GM12864 (cell line): ENCODE measurements around the gene NEU4.

ENCODE experiments used
- DNase-seq: peaks from one replicate; pipeline ENCODE4 v3.0.0-alpha.2; 2011; ENCODE audit warnings: low read depth
- H3K4me3 ChIP-seq: 2 replicates; pipeline ENCODE4 v1.5.1; 2011; ENCODE audit warnings: mild to moderate bottlenecking, low read depth, low read length, control low read depth
- TF ChIP-seq, protein P1 (sequence below): IDR thresholded peaks from 2 replicates; pipeline ENCODE4 v1.5.1; 2011; ENCODE audit warnings: low read depth, mild to moderate bottlenecking, moderate library complexity, low read length, control low read depth, inconsistent platforms; ENCODE audit errors: missing control alignments

Gene NEU4

DNA sequence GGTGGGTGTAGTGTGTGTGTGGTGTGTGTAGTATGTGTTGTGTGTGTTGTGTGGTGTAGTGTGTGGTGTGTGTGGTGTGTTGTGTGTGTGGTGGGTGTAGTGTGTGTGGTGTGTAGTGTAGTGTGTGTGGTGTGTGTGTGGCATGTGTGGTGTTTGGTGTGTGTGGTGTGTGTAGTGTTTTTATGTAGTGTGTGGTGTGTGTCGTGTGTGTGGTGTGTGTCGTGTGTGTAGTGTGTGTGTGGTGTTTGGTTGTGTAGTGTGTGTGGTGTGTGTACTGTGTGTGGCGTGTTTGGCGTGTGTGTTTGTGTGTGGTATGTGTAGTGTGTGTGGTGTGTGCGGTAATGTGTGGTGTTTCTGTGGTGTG lies 55.8 kb downstream of the NEU4 start:
- TF ChIP-seq, protein P1, sequence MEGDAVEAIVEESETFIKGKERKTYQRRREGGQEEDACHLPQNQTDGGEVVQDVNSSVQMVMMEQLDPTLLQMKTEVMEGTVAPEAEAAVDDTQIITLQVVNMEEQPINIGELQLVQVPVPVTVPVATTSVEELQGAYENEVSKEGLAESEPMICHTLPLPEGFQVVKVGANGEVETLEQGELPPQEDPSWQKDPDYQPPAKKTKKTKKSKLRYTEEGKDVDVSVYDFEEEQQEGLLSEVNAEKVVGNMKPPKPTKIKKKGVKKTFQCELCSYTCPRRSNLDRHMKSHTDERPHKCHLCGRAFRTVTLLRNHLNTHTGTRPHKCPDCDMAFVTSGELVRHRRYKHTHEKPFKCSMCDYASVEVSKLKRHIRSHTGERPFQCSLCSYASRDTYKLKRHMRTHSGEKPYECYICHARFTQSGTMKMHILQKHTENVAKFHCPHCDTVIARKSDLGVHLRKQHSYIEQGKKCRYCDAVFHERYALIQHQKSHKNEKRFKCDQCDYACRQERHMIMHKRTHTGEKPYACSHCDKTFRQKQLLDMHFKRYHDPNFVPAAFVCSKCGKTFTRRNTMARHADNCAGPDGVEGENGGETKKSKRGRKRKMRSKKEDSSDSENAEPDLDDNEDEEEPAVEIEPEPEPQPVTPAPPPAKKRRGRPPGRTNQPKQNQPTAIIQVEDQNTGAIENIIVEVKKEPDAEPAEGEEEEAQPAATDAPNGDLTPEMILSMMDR = no peak
- no peak for DNase-seq
- no peak overlapping the region for H3K4me3 ChIP-seq

DNA sequence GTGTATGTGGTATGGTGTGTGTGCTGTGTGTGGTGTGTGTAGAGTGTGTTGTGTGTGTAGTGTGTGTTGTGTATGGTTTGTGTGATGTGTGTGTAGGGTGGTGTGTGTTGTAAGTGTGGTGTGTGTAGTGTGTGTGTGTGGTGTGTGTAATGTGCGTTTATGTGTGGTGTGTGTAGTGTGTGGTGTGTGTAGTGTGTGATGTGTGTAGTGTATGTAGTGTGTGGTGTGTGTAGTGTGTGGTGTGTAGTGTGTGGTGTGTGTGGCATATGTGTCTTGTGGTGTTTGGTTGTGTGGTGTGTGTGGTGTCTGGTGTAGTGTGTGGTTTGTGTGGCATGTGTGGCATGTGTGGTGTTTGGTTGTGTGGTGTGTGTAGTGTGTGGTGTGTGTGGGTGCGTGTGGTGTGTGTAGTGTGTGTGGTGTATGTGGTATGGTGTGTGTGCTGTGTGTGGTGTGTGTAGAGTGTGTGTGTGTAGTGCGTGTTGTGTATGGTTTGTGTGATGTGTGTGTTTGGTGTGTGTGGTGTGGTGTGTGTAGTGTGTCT lies 56.5 kb downstream of the NEU4 start:
- TF ChIP-seq, protein P1 = no peak
- no peak overlapping the region for H3K4me3 ChIP-seq
- DNase-seq = no peak

DNA sequence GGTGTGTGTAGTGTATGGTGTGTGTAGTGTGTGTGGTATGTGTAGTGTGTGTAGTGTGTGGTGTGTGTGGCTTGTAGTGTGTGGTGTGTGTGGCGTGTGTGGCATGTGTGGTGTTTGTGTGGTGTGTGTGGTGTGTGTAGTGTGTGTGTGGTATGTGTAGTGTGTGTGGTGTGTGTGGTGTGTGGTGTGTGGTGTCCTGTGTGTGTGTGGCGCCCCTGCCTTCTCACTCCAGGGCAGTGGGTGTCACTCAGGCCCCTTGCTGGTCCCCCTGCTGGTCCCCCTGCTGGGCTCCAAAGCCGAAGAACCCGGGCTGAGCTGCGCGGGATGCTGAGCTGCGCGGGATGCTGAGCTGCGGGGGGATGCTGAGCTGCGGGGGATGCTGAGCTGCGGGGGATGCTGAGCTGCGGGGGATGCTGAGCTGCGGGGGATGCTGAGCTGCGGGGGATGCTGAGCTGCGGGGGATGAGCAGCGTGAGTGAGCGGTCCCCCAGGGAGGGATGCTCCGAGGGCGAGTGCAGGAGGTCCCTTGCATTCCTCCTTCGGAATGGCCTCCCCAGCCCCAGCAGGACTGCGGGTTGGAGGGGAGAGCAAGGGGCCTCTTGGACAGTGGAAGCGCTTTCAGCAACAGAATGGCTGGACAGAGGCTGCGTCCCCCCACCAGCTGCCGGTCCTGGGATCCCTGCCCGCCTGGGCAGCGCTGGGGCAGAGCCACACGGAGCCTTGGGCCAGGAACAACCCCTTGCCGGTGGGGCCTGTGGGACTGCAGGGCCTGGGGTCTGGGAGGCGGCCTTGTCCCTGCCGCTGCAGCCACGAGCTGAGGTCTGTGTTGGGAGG lies 57.2 kb downstream of the NEU4 start:
- DNase-seq = no peak
- TF ChIP-seq, protein P1 = no peak

More for the DNA sequence above, 57.2 kb downstream of the NEU4 start:
- no peak overlapping the region for H3K4me3 ChIP-seq
